ENCODE data around the gene ACP6.

The ACP6 gene

GRCh38 chr1:147648933-147649332, 21.4 kb downstream of the ACP6 start:
- no peak for TF ChIP-seq CTCF (IDR thresholded peaks at IDR 0.05)
- DNase-seq (ENCODE audit: low spot score), result no peak
- H3K27ac ChIP-seq, result no peak overlapping the region
- H3K4me3 ChIP-seq, result no peak overlapping the region

DNA sequence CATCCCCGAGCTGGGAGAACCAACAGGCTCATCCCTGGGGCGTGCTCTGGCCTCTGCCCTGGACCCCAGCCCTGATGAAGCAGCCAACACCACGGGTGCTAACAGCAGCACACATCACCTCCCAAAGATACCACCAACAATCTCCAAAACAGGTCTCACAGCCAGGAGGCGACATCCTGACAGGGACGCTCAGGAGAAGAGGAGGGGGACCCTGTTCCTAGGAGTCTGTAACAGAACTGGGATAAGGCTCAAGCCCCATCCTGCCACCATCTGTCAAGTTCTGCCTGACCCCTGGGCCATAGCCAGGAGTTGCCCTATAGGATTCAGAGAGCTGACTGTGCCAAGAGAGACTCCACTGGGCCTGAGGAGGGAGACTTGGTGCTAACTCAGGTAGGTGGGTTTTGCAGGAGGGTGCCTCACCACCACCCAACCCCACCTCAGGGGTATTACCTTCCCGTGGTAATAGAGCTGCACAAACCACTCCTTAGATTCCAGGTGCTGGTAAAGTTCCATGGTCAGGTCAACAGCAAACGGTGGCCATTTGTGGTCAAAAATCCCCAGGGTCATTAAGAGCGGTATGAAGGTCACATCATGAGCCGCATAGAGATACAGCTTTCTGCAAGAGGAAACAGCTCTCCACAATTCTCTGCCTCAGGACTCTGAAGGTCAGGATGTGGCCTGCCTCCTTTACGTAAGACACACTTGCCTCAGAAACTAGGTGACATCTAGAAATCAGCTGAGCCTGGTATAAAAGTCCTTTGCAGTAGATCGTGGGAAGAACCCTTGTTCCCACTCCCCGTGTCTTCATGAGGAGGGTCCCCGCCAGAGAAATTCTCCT, 22.3 kb downstream of the ACP6 start:
- no peak for TF ChIP-seq CTCF (IDR thresholded peaks at IDR 0.05)
- Histone ChIP-seq H3K4me3 (no peak overlapping the region), H3K27ac (no peak overlapping the region)
- no peak for DNase-seq (ENCODE audit: low spot score)

- H3K4me3 ChIP-seq, result no peak overlapping the region
- H3K27ac ChIP-seq, result no peak overlapping the region
- TF ChIP-seq CTCF (IDR thresholded peaks at IDR 0.05), result no peak
- DNase-seq (ENCODE audit: low spot score), result no peak
Observed at GRCh38 chr1:147643974-147644373, 26.4 kb downstream of the ACP6 start.

GRCh38 chr1:147641695-147642592, 28.4 kb downstream of the ACP6 start:
- H3K27ac ChIP-seq, result no peak overlapping the region
- no peak for DNase-seq (ENCODE audit: low spot score)
- H3K4me3 ChIP-seq, result no peak overlapping the region
- peak; percentile 75 for TF ChIP-seq CTCF (IDR thresholded peaks at IDR 0.05)

DNA sequence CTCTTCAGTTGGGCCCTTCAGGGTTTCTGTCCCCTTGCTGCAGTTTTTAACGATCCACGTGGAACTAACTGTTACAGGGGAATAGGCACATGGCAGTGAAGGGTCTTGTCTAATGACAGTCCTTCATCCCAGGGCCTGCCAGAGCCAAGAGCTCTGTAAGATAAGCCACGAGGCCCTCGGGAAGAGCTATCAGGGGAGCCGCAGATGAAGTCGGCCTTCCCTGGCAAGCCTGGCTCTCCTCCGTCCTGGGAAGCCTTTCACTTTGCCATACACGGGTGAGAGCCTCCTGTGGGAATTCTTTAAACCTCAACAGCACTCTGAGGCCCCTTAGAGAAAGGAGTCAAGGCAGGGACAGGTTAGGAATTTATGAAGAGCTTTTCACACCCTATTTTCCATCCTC, 29.0 kb downstream of the ACP6 start:
- no peak overlapping the region for H3K4me3 ChIP-seq
- H3K27ac ChIP-seq, result no peak overlapping the region
- no peak for DNase-seq (ENCODE audit: low spot score)
- no peak for TF ChIP-seq CTCF (IDR thresholded peaks at IDR 0.05)

- DNase-seq (ENCODE audit: low spot score), result no peak
- Histone ChIP-seq H3K27ac (no peak overlapping the region), H3K4me3 (no peak overlapping the region)
- TF ChIP-seq CTCF (IDR thresholded peaks at IDR 0.05), result peak; percentile 46
Observed at GRCh38 chr1:147640553-147641165, 29.7 kb downstream of the ACP6 start.

Data from coronary artery (tissue), 2 donors.